AG04449 (cell line): ENCODE results near the gene L3HYPDH.
A peak's percentile ranks its signal among the peaks of the same experiment; 100 is the strongest.

Source experiments
- CTCF ChIA-PET: fragments of 350-600 bp; formaldehyde crosslinking; extraction: SDS; loops from one replicate; lab custom pipeline; 2021; ENCODE audit warnings: antibody characterized with exemption; lab: Yijun Ruan, JAX
- POLR2A ChIA-PET: fragments of 400-600, 350-600 bp; formaldehyde crosslinking; extraction: SDS; loops from one replicate; lab custom pipeline; 2020; ENCODE audit warnings: antibody characterized with exemption, inconsistent platforms; lab: Yijun Ruan, JAX
- DNase-seq: peaks from one replicate; pipeline ENCODE4 v3.0.0-alpha.2; 2010; ENCODE audit warnings: low read depth, low spot score
- H3K4me3 ChIP-seq: 2 replicates; pipeline ENCODE4 v1.5.1; 2011; ENCODE audit warnings: low read depth, mild to moderate bottlenecking, control low read depth, low read length
- CTCF ChIP-seq: IDR thresholded peaks from one replicate; pipeline ENCODE4 v1.5.1; 2011; ENCODE audit warnings: mild to moderate bottlenecking, moderate library complexity, low read length, control low read depth, inconsistent platforms; ENCODE audit not compliant: insufficient read depth; ENCODE audit errors: missing control alignments

Gene L3HYPDH

GRCh38 chr14:59503256-59503655 is 19.0 kb upstream of the L3HYPDH start:
- POLR2A ChIA-PET, result no interaction called here
- DNase-seq, result no peak
- CTCF ChIA-PET, result no interaction called here
- no peak overlapping the region for H3K4me3 ChIP-seq
- no peak for TF ChIP-seq CTCF

GRCh38 chr14:59500732-59501131 is 16.5 kb upstream of the L3HYPDH start:
- ChIA-PET POLR2A (no interaction called here), CTCF (interaction anchor here (1.3 to 1.6 kb wide), 2 partner anchors 16 to 374 kb away, joined by 3 to 4 read pairs; partner anchors contain the start of genes JKAMP and L3HYPDH)
- no peak for TF ChIP-seq CTCF
- no peak for DNase-seq
- H3K4me3 ChIP-seq, result no peak overlapping the region

- no peak for TF ChIP-seq CTCF
- POLR2A ChIA-PET, result no interaction called here
These were observed 8.2 kb upstream of the L3HYPDH start for GRCh38 chr14:59492384-59492783.

GRCh38 chr14:59490756-59491155 is 6.5 kb upstream of the L3HYPDH start:
- CTCF ChIA-PET, result interaction anchor here (2.7 kb wide), 1 partner anchor 17 kb away, joined by 6 read pairs; no protein-coding TSS in a partner anchor
- POLR2A ChIA-PET, result no interaction called here
- no peak for TF ChIP-seq CTCF
- no peak for DNase-seq
- H3K4me3 ChIP-seq, result no peak overlapping the region

More at GRCh38 chr14:59492384-59492783, 8.2 kb upstream of the L3HYPDH start:
- no peak for DNase-seq
- H3K4me3 ChIP-seq, result no peak overlapping the region
- CTCF ChIA-PET, result interaction anchor here (1.1 to 2.7 kb wide), 2 partner anchors 9 to 15 kb away, joined by 3 to 6 read pairs; partner anchors contain the start of genes JKAMP and L3HYPDH

- TF ChIP-seq CTCF, result no peak
- CTCF ChIA-PET, result interaction anchor here (1.0 to 1.7 kb wide), 11 partner anchors 11 to 362 kb away, joined by 3 to 15 read pairs (median 4); partner anchors contain the start of gene CCDC175
- peak overlapping the region; percentile 89 for H3K4me3 ChIP-seq
- DNase-seq, result no peak
- POLR2A ChIA-PET, result interaction anchor here (0.8 to 2.5 kb wide), 4 partner anchors 11 to 1699 kb away, joined by 3 to 8 read pairs (median 3); no protein-coding TSS in a partner anchor
These were observed 499 bp upstream of the L3HYPDH start for GRCh38 chr14:59484639-59485175.

GRCh38 chr14:59483363-59483762 is 845 bp downstream of the L3HYPDH start:
- POLR2A ChIA-PET, result interaction anchor here (1.0 to 2.5 kb wide), 3 partner anchors 9 to 845 kb away, joined by 3 to 8 read pairs (median 3); partner anchors contain the start of gene DACT1
- peak; percentile 31 for DNase-seq
- peak overlapping the region; percentile 89 for H3K4me3 ChIP-seq
- no peak for TF ChIP-seq CTCF
- CTCF ChIA-PET, result interaction anchor here (0.9 to 1.7 kb wide), 10 partner anchors 9 to 682 kb away, joined by 3 to 15 read pairs (median 3); partner anchors contain the start of genes CCDC175 and DHRS7
